K562 treated with DMSO at 1 percent for 4 hours (cell line): ENCODE measurements around the gene POU2AF1. TPM values are rescaled to one million over a fixed set of nuclear protein-coding genes. Genes with fewer than 3 reads are reported as not detected.

ENCODE experiments used
- total RNA-seq: library from RNA; unstranded; fragments of 300-600 nt; gene quantifications from 2 replicates; pipeline ENCODE4 v1.2.3, GENCODE V29; 2022; ENCODE audit not compliant: insufficient read depth

Gene POU2AF1, protein sequence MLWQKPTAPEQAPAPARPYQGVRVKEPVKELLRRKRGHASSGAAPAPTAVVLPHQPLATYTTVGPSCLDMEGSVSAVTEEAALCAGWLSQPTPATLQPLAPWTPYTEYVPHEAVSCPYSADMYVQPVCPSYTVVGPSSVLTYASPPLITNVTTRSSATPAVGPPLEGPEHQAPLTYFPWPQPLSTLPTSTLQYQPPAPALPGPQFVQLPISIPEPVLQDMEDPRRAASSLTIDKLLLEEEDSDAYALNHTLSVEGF
- not detected in 2 replicates for total RNA-seq

DNA sequence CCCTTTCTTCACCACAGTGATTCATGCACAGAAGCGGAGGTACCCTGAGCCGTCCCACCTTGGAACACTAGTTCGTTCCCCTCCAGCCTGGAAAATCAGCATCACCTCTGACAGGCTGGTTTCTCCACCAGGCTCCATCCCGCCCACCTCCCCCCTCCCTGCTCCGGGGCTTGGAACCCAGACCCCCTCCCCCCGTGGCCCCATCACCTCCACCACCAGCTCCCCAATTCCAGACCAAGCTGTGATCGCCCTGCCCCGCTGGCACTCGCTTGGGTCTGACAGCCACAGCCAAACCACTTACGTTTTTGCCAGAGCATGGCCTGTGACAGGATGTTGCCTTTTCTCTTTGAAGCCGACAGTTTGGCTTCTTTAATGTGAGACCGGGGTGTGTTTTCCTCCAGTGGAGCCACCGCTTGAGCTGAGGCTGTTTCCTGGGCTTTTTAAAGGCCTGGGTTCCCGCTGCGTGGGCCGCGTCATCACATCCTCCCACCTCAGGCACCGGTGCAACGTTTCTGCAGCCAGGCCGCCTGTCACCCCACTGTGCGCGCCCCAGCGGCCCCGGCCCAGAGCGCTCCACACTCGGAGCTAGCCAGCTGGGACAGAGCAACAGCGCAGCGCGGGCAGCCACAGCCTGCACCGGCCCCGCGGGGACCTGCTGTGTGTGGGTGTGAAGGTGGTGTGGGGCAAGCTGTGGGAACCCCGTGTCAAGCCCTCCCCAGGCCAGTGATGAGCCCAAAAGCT, at the start of gene POU2AF1:
TSS of gene POU2AF1 (minus strand) at position 415 of the 741 bp plus-strand sequence. CDS start at position 317, 98 bp downstream.

Other genes starting within 250 kb of the POU2AF1 start
- not detected in 2 replicates for gene POU2AF2, start 133.6 kb downstream of the POU2AF1 start, total RNA-seq
- gene POU2AF3, start 80.7 kb downstream of the POU2AF1 start, total RNA-seq = not detected in 2 replicates
- gene BTG4, start 133.1 kb upstream of the POU2AF1 start, total RNA-seq = not detected in 2 replicates
- not detected in 2 replicates for gene HOATZ, start 135.5 kb upstream of the POU2AF1 start, total RNA-seq
- gene LAYN, start 161.4 kb upstream of the POU2AF1 start, total RNA-seq = not detected in 2 replicates
- 8.0 and 9.1 TPM in 2 replicates for gene SIK2, start 223.2 kb upstream of the POU2AF1 start, total RNA-seq